Neural crest cell (in vitro differentiated cells): Measurements from ENCODE around the gene AANAT. TPM values are rescaled to one million over a fixed set of nuclear protein-coding genes. Genes with fewer than 3 reads are reported as not detected.

Experiments
- DNase-seq: peaks from one replicate; pipeline ENCODE4 v3.0.0; 2021; ENCODE audit warnings: low read depth, mixed read lengths, low spot score
- H3K27ac Mint-ChIP-seq: one replicate; pipeline ENCODE4 v1.8.0; 2021; ENCODE audit warnings: mild to moderate bottlenecking, mixed read lengths; ENCODE audit not compliant: unreplicated experiment
- H3K27me3 Mint-ChIP-seq: 2 replicates; pipeline ENCODE4 v1.8.0; 2021; ENCODE audit warnings: low read depth, mild to moderate bottlenecking, mixed read lengths
- H3K36me3 Mint-ChIP-seq: 2 replicates; pipeline ENCODE4 v1.8.0; 2021; ENCODE audit warnings: low read depth, mild to moderate bottlenecking, mixed read lengths
- H3K4me1 Mint-ChIP-seq: 2 replicates; pipeline ENCODE4 v1.8.0; 2021; ENCODE audit warnings: mixed read lengths
- H3K4me3 Mint-ChIP-seq: one replicate; pipeline ENCODE4 v1.8.0; 2021; ENCODE audit warnings: mild to moderate bottlenecking, mixed read lengths
- H3K9me3 Mint-ChIP-seq: 2 replicates; pipeline ENCODE4 v1.8.0; 2021; ENCODE audit warnings: mixed read lengths
- CTCF ChIP-seq: fragments of 200-600 bp; sonication (generic); conservative IDR thresholded peaks from 2 replicates; pipeline ENCODE4 v1.5.0; 2021; ENCODE audit warnings: antibody characterized with exemption, mild to moderate bottlenecking
- total RNA-seq: library from RNA; stranded (reverse); gene quantifications from 2 replicates; pipeline ENCODE4 v1.2.1, GENCODE V29; 2021

Gene AANAT
- total RNA-seq, 1 donor from 2014 or later = not detected

GRCh38 chr17:76471498-76472257 lies 4.3 kb downstream of the AANAT start:
- Mint-ChIP-seq H3K27me3 (no peaks in the 10 kb centered on the region), H3K4me3 (no peak overlapping the region), H3K27ac (no peak overlapping the region), H3K36me3 (no peaks in the 10 kb centered on the region), H3K9me3 (no peaks in the 10 kb centered on the region), H3K4me1 (no peaks in the 10 kb centered on the region)
- no peak for DNase-seq
- TF ChIP-seq CTCF = no peak

- Mint-ChIP-seq H3K4me1 (no peaks in the 10 kb centered on the region), H3K36me3 (no peaks in the 10 kb centered on the region)
- no peak for TF ChIP-seq CTCF
Measured at GRCh38 chr17:76472258-76472645, 4.8 kb downstream of the AANAT start.

GRCh38 chr17:76472726-76473125 lies 5.3 kb downstream of the AANAT start:
- H3K9me3 Mint-ChIP-seq = no peaks in the 10 kb centered on the region
- no peak overlapping the region for H3K27ac Mint-ChIP-seq
- TF ChIP-seq CTCF = no peak
- no peaks in the 10 kb centered on the region for H3K36me3 Mint-ChIP-seq
- no peaks in the 10 kb centered on the region for H3K27me3 Mint-ChIP-seq
- no peak overlapping the region for H3K4me3 Mint-ChIP-seq
- no peaks in the 10 kb centered on the region for H3K4me1 Mint-ChIP-seq
- no peak for DNase-seq

More at GRCh38 chr17:76472258-76472645, 4.8 kb downstream of the AANAT start:
- no peak for DNase-seq
- H3K4me3 Mint-ChIP-seq = no peak overlapping the region
- H3K27ac Mint-ChIP-seq = no peak overlapping the region
- H3K27me3 Mint-ChIP-seq = no peaks in the 10 kb centered on the region
- H3K9me3 Mint-ChIP-seq = no peaks in the 10 kb centered on the region

- Mint-ChIP-seq H3K36me3 (no peaks in the 10 kb centered on the region), H3K27ac (no peak overlapping the region), H3K4me3 (no peak overlapping the region), H3K27me3 (no peaks in the 10 kb centered on the region), H3K9me3 (no peaks in the 10 kb centered on the region), H3K4me1 (no peaks in the 10 kb centered on the region)
- DNase-seq = peak; percentile 36
- TF ChIP-seq CTCF = peak; percentile 47
Measured at GRCh38 chr17:76473541-76473985, 6.2 kb downstream of the AANAT start.

GRCh38 chr17:76474238-76474637 lies 6.8 kb downstream of the AANAT start:
- Mint-ChIP-seq H3K27me3 (no peaks in the 10 kb centered on the region), H3K4me1 (no peaks in the 10 kb centered on the region), H3K36me3 (no peaks in the 10 kb centered on the region), H3K27ac (no peak overlapping the region), H3K9me3 (no peaks in the 10 kb centered on the region), H3K4me3 (no peak overlapping the region)
- no peak for DNase-seq
- no peak for TF ChIP-seq CTCF
